Right ventricle myocardium inferior (tissue), 1 donor: ENCODE results near the gene FAM171A1. TPM values are rescaled to one million over a fixed set of nuclear protein-coding genes. Genes with fewer than 3 reads are reported as not detected.
A peak's percentile ranks its signal among the peaks of the same experiment; 100 is the strongest.

ENCODE experiments used
- ATAC-seq: fragments of 200-7000 bp; cut with Tn5 transposase; one replicate; pipeline ENCODE4 v1.9.1; 2020; ENCODE audit warnings: mild to moderate bottlenecking, moderate library complexity
- DNase-seq: peaks from one replicate; pipeline ENCODE4 v3.0.0; 2021; ENCODE audit errors: missing footprints
- intact Hi-C: fragments of 100-400 bp; cut with DNase I; formaldehyde crosslinking; loops from one replicate; pipeline ENCODE4 v1.11.0; 2022
- total RNA-seq: library from RNA; stranded (reverse); fragmentation: NEBNext Ultra II Directional; extraction: Animal tissue kit (Norgen Biotek cat#: 25700); gene quantifications from one replicate; pipeline ENCODE4 v1.2.1, GENCODE V29; 2021
- donor health status: DM: no; HTN: yes; CAD: no; lungs with severe emphysema.

FAM171A1 gene
- total RNA-seq, 1 donor from 2014 or later = 12.2 TPM

DNA sequence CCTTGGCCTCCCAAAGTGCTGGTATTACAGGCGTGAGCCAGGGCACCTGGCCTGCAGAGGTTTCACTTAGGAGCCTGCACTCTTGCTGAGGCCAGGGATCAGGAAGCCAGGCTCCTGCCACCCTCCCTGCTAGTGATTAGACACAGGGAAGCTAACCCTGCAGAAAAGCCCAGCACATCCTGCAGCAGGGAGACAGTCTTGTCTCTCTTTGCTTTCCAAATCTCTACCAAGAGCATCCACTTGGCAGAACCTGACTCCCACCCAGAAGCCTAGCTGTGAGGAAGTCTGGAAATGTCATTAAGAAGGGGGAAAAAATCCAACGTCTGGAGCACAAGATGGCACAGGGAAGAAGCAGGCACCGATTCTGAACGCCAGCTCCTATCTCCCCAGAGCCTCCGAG, 8.0 kb upstream of the FAM171A1 start:
- DNase-seq (no peak), ATAC-seq (no peak)
- intact Hi-C loops = no loop called here

GRCh38 chr10:15378569-15378968, 7.5 kb upstream of the FAM171A1 start:
- intact Hi-C loops = no loop called here
- no peak for DNase-seq
- no peak for ATAC-seq

- DNase-seq (no peak), ATAC-seq (no peak)
- intact Hi-C loops = no loop called here
Observed at GRCh38 chr10:15374566-15374965, 3.5 kb upstream of the FAM171A1 start.

GRCh38 chr10:15374156-15374555, 3.1 kb upstream of the FAM171A1 start:
- intact Hi-C loops = no loop called here
- ATAC-seq = no peak
- no peak for DNase-seq

GRCh38 chr10:15373199-15373598, 2.1 kb upstream of the FAM171A1 start:
- intact Hi-C loops = no loop called here
- DNase-seq (no peak), ATAC-seq (no peak)

DNA sequence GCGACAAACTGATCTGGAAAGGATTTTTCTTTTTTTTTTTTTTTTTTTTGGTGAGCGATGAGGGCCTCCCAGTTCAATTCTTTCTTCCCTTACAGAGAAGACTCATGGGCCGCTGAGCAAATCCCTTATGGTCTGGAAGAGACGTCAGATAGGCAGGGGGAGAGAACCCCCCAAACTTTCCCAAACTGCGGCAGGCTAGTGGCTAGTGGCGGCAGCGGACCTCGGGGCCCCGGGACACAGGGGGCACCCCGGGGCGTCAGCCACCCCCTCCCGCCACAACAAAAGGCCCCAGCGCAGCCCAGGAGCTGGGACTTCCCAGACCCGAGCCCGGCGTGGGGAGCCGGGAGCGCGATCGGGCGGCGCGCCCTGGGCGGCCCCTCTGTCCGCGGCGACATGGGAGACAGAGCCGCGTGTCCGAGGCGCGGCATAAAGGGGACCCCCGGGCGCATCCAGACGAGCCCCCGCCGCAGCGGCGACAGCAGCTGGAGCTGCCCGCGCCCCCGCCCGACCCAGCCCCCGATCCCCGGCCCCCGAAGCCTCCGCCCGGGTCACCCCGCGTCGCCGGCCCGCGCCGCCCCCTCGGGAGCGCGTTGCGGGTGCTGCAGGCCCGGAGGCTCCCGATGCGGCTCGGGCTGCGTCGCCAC, 755 bp downstream of the FAM171A1 start:
- ATAC-seq (peak; percentile 49), DNase-seq (no peak)
- intact Hi-C loops = loop anchor here (2.0 kb wide), 1 partner anchor 108 kb away; no protein-coding TSS in a partner anchor

- intact Hi-C loops = loop anchor here (2.0 kb wide), 1 partner anchor 107 kb away; no protein-coding TSS in a partner anchor
- ATAC-seq (peak; percentile 17), DNase-seq (no peak)
Observed at GRCh38 chr10:15369256-15370211, 1.6 kb downstream of the FAM171A1 start.

DNA sequence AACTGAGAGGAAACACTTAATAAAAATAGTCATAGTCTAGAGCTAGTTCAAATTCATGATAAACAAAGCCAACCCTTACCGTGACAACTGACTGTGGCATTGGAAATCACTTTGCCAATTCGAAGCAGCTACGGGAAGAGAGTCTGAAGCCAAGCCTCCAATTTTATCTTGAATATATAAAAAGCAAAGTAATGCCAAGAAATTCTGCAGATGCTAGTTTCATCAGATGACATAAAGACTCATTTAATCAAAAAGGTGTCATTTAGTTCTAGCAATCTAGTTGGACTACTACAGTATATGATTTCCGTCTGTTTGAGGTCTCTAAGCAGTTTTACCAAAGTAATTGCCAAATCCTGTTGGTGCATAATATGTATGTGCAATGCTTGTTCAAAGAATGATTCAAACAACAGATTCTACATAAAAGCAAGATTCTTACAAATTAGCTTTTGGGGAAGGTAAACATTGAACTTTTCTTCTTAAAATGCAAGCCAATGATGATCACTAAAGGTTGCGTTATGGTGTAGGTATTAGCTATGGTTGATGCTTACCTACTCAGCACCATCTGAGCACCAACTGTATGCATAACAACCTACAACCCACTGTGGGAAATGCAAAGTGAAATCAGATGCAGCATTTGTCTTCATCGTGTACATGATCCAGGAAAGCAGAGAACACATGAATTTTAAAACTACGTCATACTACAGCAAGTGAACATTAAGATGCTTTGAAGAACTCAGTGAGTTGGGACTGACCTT, 2.8 kb downstream of the FAM171A1 start:
- intact Hi-C loops = no loop called here
- no peak for DNase-seq
- ATAC-seq = no peak

DNA sequence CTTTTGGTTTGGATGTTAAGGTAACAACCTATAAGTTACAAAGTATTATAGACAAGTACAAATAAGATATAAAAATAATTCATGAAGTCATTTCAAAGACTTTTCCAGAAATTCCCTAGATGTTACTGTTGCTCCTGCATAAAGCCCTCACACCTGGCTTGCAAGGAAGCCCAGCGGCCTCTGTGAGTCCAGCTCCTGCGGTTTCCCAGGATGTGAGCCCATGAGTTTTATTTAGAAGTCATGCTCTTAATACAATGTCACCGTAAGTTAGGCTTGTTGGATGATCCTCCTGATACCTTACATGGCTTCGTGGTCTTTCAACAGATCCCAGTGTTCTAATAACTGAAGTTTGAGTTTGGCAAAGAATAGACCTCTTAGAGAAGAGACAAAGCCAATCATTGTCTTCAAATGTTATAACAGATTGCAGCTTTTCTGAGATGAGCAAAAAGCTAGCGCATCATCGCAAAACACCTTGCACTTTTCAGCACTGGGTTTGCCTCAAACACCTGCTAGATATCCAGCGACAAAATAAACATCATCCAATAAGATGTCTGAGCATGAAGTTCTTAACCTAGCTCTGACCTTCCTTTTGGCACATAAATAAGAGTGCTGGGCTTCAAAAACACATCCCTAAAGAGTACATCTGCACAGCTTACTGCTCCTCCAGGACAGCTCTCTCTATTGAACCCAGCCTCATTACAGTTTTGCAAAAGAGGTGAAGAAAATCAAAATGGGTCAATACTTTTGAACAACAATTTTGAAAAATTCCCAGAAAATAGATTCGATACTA, 3.6 kb downstream of the FAM171A1 start:
- no peak for DNase-seq
- ATAC-seq = no peak
- intact Hi-C loops = no loop called here

GRCh38 chr10:15365692-15366091, 5.4 kb downstream of the FAM171A1 start:
- intact Hi-C loops = no loop called here
- no peak for DNase-seq
- ATAC-seq = no peak

DNA sequence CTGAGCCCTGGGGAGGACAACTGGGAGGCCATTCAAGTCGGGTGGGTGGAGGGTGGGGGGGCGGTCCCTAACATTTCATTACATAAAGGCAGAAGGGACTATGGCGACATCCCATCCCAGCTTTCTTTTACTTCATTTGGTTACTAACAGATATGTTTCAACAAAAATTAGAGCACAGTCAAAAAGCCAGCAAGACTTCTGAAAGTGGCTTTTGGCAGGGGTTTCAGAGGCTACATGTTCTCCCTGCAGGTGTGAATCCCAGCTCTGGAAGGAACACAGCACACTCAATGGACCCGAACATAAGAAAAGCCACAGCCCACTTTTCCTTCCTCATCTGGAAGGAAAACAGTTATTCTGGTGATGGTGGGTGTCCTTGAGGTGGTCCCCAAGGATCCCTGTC, 7.1 kb downstream of the FAM171A1 start:
- no peak for DNase-seq
- ATAC-seq = no peak
- intact Hi-C loops = no loop called here

DNA sequence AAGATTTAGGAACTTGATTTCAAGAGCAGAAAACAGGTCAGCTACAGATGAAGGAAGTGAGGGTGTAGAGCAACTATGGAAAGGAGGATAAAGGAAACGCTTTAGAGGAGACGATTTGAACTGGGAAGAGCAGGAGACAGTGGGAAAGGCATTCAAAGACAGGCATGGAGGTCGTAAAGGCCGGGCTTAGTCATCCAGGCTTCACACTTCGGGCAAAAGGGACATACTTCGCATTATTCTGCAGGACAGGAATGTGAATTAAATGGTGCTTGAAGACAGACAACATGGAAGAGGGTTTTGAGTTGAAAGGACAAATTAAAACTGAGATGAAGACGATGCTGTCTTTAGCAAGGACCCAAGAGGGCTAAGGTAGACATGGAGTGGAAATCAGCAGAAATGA, 8.1 kb downstream of the FAM171A1 start:
- DNase-seq = no peak
- intact Hi-C loops = no loop called here
- no peak for ATAC-seq

- no peak for ATAC-seq
- intact Hi-C loops = no loop called here
- DNase-seq = no peak
Observed at GRCh38 chr10:15361131-15361530, 10.0 kb downstream of the FAM171A1 start.

GRCh38 chr10:15360566-15360965, 10.5 kb downstream of the FAM171A1 start:
- ATAC-seq (no peak), DNase-seq (no peak)
- intact Hi-C loops = no loop called here

DNA sequence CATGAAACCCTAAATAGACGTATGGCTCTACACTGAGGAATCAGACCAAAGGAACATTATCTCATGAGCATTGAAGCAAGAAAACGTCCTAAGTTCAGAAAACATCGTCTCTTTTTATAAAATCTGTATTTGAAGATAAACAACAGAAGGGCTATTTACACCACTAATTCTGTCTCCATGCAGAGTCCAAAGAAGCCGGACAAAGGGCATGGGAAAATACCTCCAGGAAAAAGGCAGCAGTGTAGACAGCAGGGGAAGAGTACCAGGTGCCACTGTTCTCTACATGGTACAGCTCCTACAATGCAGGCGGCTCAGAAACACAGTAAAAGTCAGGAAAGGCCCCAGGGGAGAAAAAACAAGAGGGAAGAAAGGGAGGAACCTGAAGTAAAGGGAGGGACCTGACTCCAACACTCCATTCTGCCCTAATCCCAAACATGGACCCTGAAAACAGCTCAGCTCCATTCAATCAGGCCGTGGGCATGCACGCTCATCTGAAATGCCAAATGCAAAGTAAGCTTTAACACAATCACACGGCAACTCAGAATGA, 17.5 kb downstream of the FAM171A1 start:
- intact Hi-C loops = no loop called here
- ATAC-seq = no peak
- DNase-seq = no peak

DNA sequence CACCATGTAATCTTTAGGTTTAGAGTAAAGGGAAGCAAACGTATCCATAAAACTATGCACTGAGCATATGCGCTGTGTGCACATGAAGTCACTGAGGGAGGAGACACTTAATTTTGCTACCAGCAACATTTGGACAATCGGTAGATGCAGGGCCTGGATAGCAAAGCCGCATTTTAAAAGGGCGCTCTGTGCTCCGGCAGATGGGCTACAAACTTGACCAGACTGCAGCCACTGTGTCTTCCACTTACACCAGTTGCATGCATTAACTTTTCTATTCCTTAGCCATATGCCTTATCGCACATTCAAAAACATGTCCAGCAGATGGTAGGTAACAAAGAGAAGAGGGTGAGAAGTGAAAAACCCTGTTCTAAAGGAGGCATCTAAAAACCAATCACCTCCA, 18.3 kb downstream of the FAM171A1 start:
- ATAC-seq (no peak), DNase-seq (no peak)
- intact Hi-C loops = no loop called here

DNA sequence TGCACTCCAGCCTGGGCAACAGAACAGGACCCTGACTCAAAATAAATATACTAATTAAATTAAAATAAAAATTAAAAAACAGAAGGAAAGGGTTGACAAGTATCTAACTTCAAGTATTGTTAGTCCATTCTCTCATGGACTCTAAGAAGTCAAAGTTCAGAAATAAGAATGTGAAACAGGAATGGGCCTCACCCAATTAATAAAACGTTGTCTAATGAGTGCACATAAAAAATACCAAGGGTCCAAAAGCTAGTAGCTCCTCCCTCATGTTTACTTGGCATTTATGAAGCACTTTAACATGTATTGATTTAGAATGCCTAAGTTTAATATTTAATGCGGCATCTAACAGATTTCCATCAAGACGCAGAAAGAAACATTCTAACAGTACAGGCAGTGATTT, 18.9 kb downstream of the FAM171A1 start:
- DNase-seq (no peak), ATAC-seq (no peak)
- intact Hi-C loops = no loop called here

DNA sequence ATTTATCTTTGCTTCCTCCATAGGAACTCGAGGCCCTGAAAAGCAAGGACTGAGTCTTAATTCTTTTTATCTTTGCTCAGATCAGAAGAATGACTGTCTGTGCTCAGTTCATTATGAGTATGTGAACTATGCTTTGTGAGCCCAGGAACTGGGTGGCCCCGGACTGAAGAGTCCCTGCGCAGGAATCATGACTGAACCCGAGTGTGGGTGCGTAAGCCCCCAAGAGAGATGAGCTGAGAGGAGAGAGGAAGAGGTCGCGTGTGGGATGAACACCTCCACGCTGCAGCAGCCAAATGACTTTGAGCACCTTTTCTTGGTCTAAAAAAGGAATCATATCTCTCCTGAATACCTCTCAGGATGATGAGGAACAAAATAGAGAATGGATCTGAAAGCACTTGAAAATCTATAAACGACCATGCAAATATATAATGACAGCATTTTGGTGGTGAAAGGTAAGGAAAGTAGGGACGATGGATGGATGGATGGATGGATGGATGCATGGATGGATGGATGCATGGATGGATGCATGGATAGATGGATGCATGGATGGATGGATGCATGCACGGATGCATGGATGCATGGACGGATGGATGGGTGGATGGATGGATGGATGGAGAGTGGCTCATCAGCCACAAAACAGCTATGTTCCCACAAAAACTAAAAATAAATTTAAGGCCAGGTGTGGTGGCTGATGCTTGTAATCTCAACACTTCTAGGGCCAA, 19.8 kb downstream of the FAM171A1 start:
- intact Hi-C loops = no loop called here
- DNase-seq = no peak
- ATAC-seq = no peak
